Urinary bladder (tissue), 4 donors: ENCODE measurements around the gene KCNIP1. TPM values are rescaled to one million over a fixed set of nuclear protein-coding genes. Genes with fewer than 3 reads are reported as not detected.

Experiments used
- DNase-seq: peaks from one replicate; pipeline ENCODE4 v3.0.0-alpha.2; 2015; ENCODE audit errors: extremely low spot score
- H3K27ac ChIP-seq: one replicate; pipeline ENCODE4 v1.5.1; 2013; ENCODE audit warnings: low read depth, mild to moderate bottlenecking, moderate library complexity
- H3K36me3 ChIP-seq: one replicate; pipeline ENCODE4 v1.6.1; 2013; ENCODE audit warnings: mild to moderate bottlenecking, moderate library complexity; ENCODE audit not compliant: insufficient read depth
- H3K4me1 ChIP-seq: one replicate; pipeline ENCODE4 v1.6.1; 2013; ENCODE audit warnings: mild to moderate bottlenecking, moderate library complexity; ENCODE audit not compliant: insufficient read depth
- H3K4me3 ChIP-seq: one replicate; pipeline ENCODE4 v1.5.1; 2013; ENCODE audit warnings: low read depth, low read length
- WGBS: extraction: QIAGEN DNeasy Blood & Tissue Kit; methylation state at CpG from one replicate; pipeline ENCODE4 v1.1.7; 2013; 5-methylcytosine and 5-hydroxymethylcytosine counted together
- polyA plus RNA-seq: library from polyadenylated mRNA; stranded (reverse); fragments of 200-250 nt; gene quantifications from one replicate; pipeline ENCODE4 v1.2.3, GENCODE V29; 2013
- total RNA-seq: library from RNA; depleted of rRNA; stranded (reverse); fragments of >200 nt; gene quantifications from one replicate; pipeline ENCODE4 v1.2.3, GENCODE V29; 2014
- donor health status: healthy with polysubstance abuse.
- donor health status: healthy.

The KCNIP1 gene
- total and polyA plus RNA-seq, 2 donors = 0.22 to 3.0 TPM

DNA sequence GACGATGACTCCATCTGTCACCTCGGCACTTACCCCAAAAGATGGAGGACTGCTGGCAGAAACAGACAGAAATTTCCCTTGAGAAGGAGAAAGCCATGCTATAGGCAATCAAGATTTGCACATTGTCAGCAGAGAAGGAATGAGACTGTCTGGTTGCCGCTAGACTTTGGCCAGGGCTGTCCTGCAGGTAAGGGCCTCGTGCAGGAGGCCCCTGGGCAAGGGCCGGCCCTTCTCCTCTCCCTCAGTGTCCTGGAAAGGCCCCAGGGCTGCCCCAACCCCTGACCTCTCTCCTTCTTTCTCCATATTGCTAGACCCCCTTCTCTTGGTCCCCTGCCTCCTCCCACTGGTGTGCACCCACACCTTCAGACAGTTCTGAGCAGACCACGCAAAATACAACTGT, 14.6 kb upstream of the KCNIP1 start:
- no peaks in the 10 kb centered on the region for H3K4me1 ChIP-seq
- no peak overlapping the region for H3K27ac ChIP-seq
- H3K4me3 ChIP-seq = no peak overlapping the region
- DNase-seq = no peak
- WGBS = 96% methylated on average over 6 of the region's 6 CpGs
- no peaks in the 10 kb centered on the region for H3K36me3 ChIP-seq

DNA sequence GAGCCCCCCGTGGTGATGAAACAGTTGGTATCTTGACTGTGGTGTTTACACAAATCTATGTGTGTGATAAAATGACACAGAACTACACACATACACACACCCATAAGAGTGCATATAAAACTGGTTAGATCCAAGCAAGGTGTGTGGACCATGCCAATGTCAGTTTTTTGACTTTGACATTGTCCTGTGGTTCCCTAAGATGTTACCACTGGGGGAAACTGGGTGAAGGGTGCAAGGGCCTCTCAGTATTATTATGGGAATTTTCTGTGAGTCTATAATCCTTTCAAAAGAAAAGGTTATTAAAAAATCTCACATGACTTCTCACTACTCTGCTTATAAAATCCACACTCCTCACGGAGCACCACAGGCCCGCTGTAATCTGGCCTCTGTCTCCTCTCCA, 13.4 kb upstream of the KCNIP1 start:
- Histone ChIP-seq H3K4me1 (no peaks in the 10 kb centered on the region), H3K4me3 (no peak overlapping the region), H3K36me3 (no peaks in the 10 kb centered on the region), H3K27ac (no peak overlapping the region)
- DNase-seq = no peak
- WGBS = 71% methylated on average over 3 of the region's 3 CpGs

DNA sequence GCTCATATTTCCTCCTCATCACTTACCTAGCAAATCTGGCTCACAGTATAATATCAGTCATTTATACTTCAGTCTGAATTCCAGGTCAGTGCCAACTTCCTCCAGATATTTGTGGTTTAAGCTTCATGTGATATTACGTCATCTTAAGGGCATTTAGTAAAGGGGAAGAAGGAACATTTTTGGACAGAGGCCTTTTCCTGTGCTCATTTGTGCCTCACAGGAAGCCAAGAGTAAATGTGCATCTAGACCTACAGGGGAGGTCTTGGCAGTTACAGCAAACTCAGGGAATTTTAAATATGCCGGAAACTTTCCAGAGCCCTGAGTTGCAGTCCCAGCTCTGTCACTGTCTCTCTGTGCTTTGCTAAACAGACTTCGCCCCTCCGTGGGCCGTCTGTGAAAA, 12.3 kb upstream of the KCNIP1 start:
- no peak overlapping the region for H3K27ac ChIP-seq
- H3K36me3 ChIP-seq = no peaks in the 10 kb centered on the region
- no peak overlapping the region for H3K4me3 ChIP-seq
- WGBS = 31% methylated on average over 5 of the region's 5 CpGs
- DNase-seq = peak; percentile 31
- no peaks in the 10 kb centered on the region for H3K4me1 ChIP-seq

DNA sequence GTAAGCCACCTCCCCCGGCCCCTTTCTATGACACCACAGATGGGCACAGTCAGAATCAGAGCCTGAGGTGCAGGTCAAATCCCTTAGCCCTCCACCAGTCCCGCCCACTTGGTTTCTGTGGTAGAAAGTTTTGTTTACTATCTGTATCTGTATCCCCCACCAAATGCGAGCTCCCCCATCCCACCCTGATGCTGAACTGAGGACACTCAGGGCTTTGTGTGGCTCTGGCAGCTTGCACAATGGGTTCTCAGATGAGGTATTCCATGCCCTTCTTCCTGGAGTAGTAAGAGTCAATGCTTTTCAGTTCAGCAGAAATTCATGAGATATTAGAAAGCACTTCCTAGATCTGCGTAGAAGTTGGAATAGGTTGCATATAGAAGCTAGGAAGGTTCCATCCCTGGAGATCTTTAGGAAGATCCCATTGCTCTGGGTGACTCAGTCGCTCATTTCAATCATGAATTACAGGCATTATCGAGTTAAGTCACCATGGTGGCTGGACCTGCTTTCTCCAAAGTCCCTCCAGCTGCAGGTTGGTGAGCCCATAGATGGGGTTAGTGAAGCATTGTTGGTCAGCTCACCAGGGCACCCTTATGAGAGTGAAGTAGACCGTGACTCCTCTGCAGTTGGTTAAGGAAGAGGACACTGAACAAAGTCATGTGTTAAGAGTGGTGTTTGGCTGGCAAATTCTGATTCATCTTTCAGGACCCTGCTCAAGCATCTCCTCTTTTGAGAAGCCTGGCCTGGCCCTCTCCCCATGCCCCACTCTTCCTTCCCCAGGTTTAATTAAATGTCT, 10.6 kb upstream of the KCNIP1 start:
- no peak overlapping the region for H3K27ac ChIP-seq
- DNase-seq = no peak
- WGBS = 93% methylated on average over 7 of the region's 7 CpGs
- H3K4me1 ChIP-seq = no peaks in the 10 kb centered on the region
- H3K4me3 ChIP-seq = no peak overlapping the region
- no peaks in the 10 kb centered on the region for H3K36me3 ChIP-seq

DNA sequence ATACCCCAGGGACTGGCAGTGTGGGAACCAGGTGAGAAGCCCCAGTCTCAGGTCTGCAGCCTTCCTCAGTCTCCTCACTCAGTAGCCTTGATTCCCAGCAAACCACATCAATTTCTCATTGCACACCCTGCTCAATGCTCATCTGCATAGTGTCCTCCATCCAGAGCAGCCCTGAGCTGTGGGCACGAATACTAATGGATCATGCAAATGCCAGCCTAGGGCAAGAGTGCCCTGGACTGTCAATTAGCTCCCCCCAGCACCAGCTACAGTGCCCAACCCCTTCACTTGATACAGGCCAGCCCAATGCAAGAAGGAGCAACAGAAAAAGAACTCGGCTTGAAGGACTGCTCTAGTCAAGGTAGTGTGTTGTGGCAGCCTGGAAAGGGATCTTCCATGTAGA, 9.8 kb upstream of the KCNIP1 start:
- DNase-seq = no peak
- H3K27ac ChIP-seq = no peak overlapping the region
- H3K4me1 ChIP-seq = no peaks in the 10 kb centered on the region
- 95% methylated on average over 2 of the region's 2 CpGs for WGBS
- H3K36me3 ChIP-seq = no peaks in the 10 kb centered on the region
- H3K4me3 ChIP-seq = no peak overlapping the region

DNA sequence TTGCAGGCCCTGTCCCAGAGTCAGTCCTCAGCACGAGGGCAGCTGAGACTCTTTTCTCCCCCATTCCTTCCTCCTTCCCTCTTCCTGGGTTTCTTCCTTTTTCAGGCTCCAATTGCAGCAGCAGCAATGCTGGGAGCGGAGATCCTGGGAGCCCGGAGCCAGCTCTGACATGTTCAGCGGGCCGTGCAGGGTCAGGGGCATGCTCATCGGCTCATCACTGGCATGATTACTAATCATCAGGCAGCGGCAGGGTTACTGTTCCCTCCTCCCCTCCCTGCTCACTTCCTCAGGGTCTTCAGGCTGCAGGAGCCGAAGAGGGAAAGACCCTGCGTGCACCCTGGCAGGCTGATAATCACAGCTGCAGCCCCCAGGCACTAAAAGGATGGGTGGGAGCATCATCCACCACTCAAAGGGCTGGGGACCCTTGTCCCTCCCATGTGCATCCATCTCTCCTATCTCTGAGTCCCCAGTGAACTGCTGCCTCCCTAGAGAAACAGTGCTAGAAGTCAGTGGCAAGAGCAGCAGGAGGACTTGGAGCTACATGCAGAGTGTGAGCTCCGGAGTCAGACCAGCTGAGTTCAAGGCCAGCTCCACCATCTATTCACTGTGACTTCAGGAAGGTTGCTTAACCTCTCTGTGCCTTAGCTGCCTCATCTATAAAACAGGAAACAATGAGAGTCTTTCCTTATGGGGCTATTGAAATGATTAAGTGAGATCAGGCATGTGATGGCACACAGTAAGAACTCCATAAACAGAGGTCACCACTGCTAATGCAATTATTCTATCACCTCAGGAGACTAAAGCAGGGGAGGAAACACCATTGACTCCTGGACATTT, 7.8 kb upstream of the KCNIP1 start:
- no peaks in the 10 kb centered on the region for H3K4me1 ChIP-seq
- H3K4me3 ChIP-seq = no peak overlapping the region
- no peak overlapping the region for H3K27ac ChIP-seq
- DNase-seq = no peak
- 69% methylated on average over 10 of the region's 10 CpGs for WGBS
- H3K36me3 ChIP-seq = no peaks in the 10 kb centered on the region

DNA sequence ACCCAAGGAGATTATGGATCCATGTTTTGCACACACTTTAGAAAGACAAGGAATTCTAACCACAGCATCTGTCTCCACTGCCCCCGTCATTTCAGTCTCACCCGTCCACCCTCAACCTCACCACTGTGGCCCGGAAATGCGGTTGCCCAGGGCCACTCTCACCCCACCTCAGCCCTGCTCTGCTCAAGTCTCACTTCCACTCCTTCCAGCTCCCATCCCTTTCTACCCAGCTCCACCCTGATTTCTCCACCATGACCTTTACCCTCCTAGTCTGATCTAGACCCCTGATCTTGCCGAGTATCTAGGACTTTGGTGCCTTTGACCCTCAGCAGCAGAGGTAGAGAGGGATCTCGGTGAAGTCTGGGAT, 7.2 kb upstream of the KCNIP1 start:
- Histone ChIP-seq H3K36me3 (no peaks in the 10 kb centered on the region), H3K4me3 (no peak overlapping the region), H3K4me1 (no peaks in the 10 kb centered on the region), H3K27ac (no peak overlapping the region)
- no peak for DNase-seq
- WGBS = 83% methylated on average over 6 of the region's 6 CpGs

DNA sequence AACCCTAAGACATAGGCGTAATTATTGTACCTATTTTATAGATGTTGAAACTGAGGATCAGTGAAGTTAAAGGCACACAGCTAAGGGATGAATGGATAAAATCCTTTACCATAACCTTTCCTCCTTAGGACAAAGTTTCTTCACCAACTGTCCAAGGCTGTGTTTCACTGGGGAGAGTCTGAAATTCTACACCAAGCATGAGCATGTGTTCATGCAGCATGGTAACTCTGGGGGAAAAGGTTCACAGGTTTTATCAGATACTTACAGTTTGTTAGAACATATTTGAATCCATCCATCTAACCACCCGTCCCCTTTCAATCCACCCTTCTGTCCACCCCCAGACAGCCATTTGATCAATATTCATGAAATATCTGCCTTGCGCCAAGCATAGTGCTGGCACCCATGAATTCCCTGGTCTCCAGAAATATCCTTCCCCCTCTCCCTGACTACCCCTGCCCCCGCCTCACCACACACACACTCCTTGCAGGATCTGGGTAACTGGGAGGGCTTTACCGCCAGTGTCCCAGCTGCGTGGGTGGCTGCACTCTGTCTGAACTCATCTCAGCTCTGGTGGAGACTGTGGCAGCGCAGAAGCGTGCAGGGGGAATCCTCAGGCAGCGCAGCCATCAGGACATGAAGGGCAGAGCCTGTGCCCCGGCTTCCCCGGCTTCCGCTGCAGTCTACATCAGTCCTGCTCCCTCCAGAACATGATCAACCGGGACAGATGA, 6.3 kb upstream of the KCNIP1 start:
- Histone ChIP-seq H3K4me1 (no peaks in the 10 kb centered on the region), H3K4me3 (no peak overlapping the region), H3K27ac (no peak overlapping the region), H3K36me3 (no peaks in the 10 kb centered on the region)
- 46% methylated on average over 13 of the region's 13 CpGs for WGBS
- no peak for DNase-seq

DNA sequence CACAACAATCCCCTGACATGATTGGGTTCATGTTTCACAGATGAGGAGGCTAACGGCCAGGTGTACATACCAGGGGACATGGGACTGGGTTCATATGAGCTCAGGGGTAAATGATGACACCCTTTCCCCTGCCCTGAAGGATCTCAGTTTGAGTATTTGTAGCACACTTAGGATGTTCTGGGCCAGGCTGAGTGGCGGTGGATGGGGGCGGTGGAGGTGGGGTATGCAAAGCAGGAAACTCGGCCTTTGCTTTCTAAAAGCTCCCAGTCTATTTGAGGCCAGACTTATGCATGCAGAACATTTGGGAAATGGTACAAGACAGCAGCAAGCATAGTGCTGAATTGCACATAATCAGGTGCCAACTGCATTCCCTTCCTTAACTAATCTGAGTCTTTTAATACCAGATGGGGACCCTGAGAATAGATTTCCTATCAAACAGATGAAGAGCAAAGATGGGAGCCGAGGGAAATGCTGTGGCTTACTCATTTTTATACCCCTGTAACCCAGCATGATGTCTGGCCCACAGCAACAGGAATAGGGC, 4.9 kb upstream of the KCNIP1 start:
- H3K4me1 ChIP-seq = no peaks in the 10 kb centered on the region
- DNase-seq = no peak
- no peak overlapping the region for H3K4me3 ChIP-seq

DNA sequence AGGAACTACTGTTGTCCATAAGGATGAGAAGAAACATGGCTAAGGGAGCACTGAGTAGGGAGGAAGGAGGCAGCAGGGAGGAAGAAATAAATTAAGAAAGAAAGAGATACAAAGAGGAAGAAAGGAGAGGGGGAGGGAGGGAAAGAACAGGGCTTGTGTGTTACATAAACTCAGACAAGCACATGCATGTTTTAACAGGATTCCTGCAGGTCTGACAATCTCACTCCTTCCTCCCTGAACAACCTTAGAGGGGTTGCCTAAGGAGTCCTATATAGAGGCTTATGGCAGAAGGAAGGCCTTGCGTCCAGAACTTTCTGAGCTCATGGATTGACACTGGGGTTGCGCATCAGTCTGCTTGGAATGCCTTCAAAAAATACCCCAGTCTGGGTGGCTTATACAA, 4.2 kb upstream of the KCNIP1 start:
- no peaks in the 10 kb centered on the region for H3K4me1 ChIP-seq
- no peak overlapping the region for H3K27ac ChIP-seq
- WGBS = 94% methylated on average over 2 of the region's 2 CpGs
- H3K36me3 ChIP-seq = no peaks in the 10 kb centered on the region
- DNase-seq = no peak
- no peak overlapping the region for H3K4me3 ChIP-seq

More for the DNA sequence above, 4.9 kb upstream of the KCNIP1 start:
- no peaks in the 10 kb centered on the region for H3K36me3 ChIP-seq
- H3K27ac ChIP-seq = no peak overlapping the region
- 95% methylated on average over 5 of the region's 5 CpGs for WGBS

DNA sequence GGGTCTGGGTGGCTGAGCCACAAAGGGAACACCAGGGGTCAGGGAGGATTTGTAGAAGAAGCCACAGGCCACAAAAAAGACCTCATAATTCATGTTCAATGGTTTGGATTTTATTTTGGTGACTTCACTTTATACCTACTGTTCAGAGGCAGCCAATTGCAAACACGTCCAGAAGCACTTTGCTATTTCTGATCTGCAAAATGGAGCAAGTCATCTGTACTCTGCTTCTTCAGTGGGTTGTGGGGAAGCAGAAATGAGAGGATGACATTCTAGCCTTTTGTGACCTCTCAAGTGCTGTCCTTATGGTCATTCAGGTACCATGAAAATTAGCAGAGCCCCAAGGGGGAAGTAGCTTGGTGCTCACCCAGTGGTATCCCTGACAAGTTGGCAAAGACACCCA, 2.5 kb upstream of the KCNIP1 start:
- no peaks in the 10 kb centered on the region for H3K4me1 ChIP-seq
- no peak overlapping the region for H3K4me3 ChIP-seq
- WGBS = 95% methylated on average over 1 of the region's 1 CpG
- no peaks in the 10 kb centered on the region for H3K36me3 ChIP-seq
- no peak overlapping the region for H3K27ac ChIP-seq
- no peak for DNase-seq

DNA sequence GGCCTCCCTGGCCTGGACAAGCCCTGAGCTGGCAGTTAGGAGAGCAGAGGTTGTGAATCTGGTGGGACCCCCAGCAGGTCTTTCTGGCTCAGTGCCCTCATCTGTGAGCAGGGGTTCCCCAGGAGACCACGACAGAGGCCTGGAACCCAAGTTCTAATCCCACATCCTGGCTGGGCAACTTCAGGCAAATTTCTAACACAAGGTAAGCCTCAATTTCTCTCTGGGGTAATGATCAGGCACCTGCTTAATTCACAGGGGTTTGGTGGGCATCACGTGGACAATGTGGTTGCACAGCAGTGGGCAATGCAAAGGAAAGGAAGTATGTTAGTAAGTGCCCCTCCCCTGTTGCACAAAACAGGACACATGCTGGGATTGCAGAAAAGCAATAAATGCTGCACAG, 1.9 kb upstream of the KCNIP1 start:
- 87% methylated on average over 2 of the region's 2 CpGs for WGBS
- no peaks in the 10 kb centered on the region for H3K4me1 ChIP-seq

DNA sequence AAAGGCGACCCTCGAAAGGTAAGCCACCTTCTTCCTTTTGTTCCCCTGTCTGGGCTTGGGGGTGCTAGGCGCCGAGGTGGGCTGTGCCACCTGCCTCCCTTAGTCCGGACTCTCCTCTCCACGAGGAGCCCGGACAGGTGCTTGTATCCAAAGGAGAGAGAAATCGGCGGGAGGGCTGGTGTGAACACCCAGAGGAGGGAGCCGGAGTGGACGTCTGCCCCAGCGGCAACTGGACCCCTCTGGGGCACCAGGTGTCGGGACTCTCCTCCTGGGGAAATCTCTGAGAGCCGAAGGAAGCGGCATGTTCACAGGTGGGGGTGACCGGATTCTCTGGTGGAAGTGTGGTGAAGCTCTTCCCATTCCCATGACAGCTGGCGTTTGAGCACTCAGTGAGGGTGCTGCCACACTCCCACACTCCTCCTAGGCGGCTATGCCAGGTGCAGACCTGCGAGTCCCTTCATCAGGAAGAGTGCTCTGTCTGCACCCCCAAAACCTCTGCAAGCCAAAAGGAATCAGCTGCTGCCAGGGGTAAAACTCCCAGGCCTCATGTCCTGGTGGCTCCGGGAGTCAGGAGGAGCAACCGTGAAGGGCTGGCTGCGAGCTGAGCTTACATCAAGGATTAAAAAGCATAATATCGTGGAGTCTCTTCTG, 921 bp downstream of the KCNIP1 start:
- no peaks in the 10 kb centered on the region for H3K36me3 ChIP-seq
- DNase-seq = no peak
- 86% methylated on average over 23 of the region's 23 CpGs for WGBS
- no peak overlapping the region for H3K27ac ChIP-seq
- H3K4me1 ChIP-seq = no peaks in the 10 kb centered on the region
- H3K4me3 ChIP-seq = no peak overlapping the region

More for the DNA sequence above, 1.9 kb upstream of the KCNIP1 start:
- Histone ChIP-seq H3K27ac (no peak overlapping the region), H3K4me3 (no peak overlapping the region), H3K36me3 (no peaks in the 10 kb centered on the region)
- DNase-seq = no peak
